GM19467 (cell line): ENCODE measurements around the gene WDR27.
"Not testable (repeated sequence)": the region's sequence is repeated elsewhere in the genome, so short reads cannot be mapped to it uniquely, and the experiment has no call there.

Experiments
- ATAC-seq: cut with Tn5 transposase; IDR thresholded peaks from one replicate; pipeline ENCODE4 v1.9.1; 2021; ENCODE audit warnings: mild to moderate bottlenecking, moderate library complexity; ENCODE audit not compliant: unreplicated experiment

The WDR27 gene

GRCh38 chr6:169710009-169710408 lies 8.2 kb upstream of the WDR27 start:
- no peak for ATAC-seq

- ATAC-seq = no peak
These were observed 7.5 kb upstream of the WDR27 start for GRCh38 chr6:169709293-169709692.

GRCh38 chr6:169707772-169708171 lies 5.9 kb upstream of the WDR27 start:
- ATAC-seq = no peak

GRCh38 chr6:169702840-169703246 lies 1.0 kb upstream of the WDR27 start:
- peak; percentile 3 for ATAC-seq

- peak; percentile 12 for ATAC-seq
These were observed 397 bp downstream of the WDR27 start for GRCh38 chr6:169701311-169701953.

- ATAC-seq = no peak
These were observed 1.5 kb downstream of the WDR27 start for GRCh38 chr6:169700296-169700695.

GRCh38 chr6:169697115-169697514 lies 4.7 kb downstream of the WDR27 start:
- ATAC-seq = not testable (repeated sequence)

- no peak for ATAC-seq
These were observed 6.7 kb downstream of the WDR27 start for GRCh38 chr6:169695131-169695530.

- no peak for ATAC-seq
These were observed 9.3 kb downstream of the WDR27 start for GRCh38 chr6:169692516-169692915.

GRCh38 chr6:169691260-169691659 lies 10.6 kb downstream of the WDR27 start:
- ATAC-seq = no peak

- ATAC-seq = no peak
These were observed 12.5 kb downstream of the WDR27 start for GRCh38 chr6:169689287-169689686.

- no peak for ATAC-seq
These were observed 16.0 kb downstream of the WDR27 start for GRCh38 chr6:169685860-169686259.

- ATAC-seq = no peak
These were observed 17.8 kb downstream of the WDR27 start for GRCh38 chr6:169684056-169684455.

GRCh38 chr6:169678342-169678741 lies 23.5 kb downstream of the WDR27 start:
- no peak for ATAC-seq

GRCh38 chr6:169677096-169677495 lies 24.7 kb downstream of the WDR27 start:
- no peak for ATAC-seq

- no peak for ATAC-seq
These were observed 26.8 kb downstream of the WDR27 start for GRCh38 chr6:169675011-169675410.

- ATAC-seq = no peak
These were observed 30.3 kb downstream of the WDR27 start for GRCh38 chr6:169671563-169671962.

- ATAC-seq = no peak
These were observed 31.9 kb downstream of the WDR27 start for GRCh38 chr6:169669889-169670288.

GRCh38 chr6:169669147-169669546 lies 32.7 kb downstream of the WDR27 start:
- ATAC-seq = no peak

- ATAC-seq = no peak
These were observed 33.5 kb downstream of the WDR27 start for GRCh38 chr6:169668203-169668847.

GRCh38 chr6:169667716-169668115 lies 34.1 kb downstream of the WDR27 start:
- no peak for ATAC-seq

- no peak for ATAC-seq
These were observed 35.4 kb downstream of the WDR27 start for GRCh38 chr6:169666441-169666840.

GRCh38 chr6:169665289-169665688 lies 36.5 kb downstream of the WDR27 start:
- no peak for ATAC-seq
